Fibroblast of mammary gland (primary cell): Measurements from ENCODE around the gene FNDC5.

ENCODE experiments used
- DNase-seq: peaks from one replicate; pipeline ENCODE4 v3.0.0-alpha.2; 2010; ENCODE audit warnings: low read depth
- H3K4me3 ChIP-seq: 2 replicates; pipeline ENCODE4 v1.5.1; 2011; ENCODE audit warnings: low read depth, mild to moderate bottlenecking, low read length, moderate library complexity; ENCODE audit not compliant: control insufficient read depth
- TF ChIP-seq, protein P1 (sequence below): conservative IDR thresholded peaks from 2 replicates; pipeline ENCODE4 v1.5.1; 2011; ENCODE audit warnings: low read depth, low read length, inconsistent platforms; ENCODE audit not compliant: control insufficient read depth, insufficient read depth

FNDC5 gene

DNA sequence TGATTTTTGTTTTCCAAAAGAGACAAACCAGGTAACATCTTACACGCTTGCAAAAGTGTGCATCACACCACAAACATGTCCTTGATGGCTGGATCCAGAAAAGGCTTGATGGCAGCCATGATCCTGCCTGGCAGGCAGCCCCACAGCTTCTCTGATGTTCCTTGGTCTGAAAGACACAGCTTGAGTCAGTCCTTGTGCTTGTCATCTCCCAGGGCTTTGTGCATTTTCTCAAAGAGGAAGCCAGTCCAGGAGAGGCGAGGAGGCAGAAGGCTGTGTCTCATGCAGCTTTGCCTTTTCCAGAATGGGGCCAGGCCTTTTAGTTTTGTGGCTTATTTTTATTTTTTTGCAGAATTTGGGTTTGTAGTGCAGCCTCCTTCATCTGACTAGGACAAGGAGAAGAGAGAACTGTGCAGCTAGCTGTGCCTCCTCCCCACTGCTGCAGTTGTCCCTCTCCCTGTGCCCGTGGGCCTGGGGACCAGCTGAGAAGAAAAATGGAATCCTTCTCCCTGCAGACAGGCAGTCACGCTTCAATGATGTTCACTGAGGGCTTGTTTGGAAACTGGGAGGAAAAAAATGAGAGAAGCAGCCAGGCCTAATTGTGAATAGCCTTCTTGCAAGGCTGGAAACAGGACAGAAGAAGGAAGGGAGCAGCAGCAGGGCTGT is 7.4 kb downstream of the FNDC5 start:
- no peak overlapping the region for H3K4me3 ChIP-seq
- TF ChIP-seq, protein P1, sequence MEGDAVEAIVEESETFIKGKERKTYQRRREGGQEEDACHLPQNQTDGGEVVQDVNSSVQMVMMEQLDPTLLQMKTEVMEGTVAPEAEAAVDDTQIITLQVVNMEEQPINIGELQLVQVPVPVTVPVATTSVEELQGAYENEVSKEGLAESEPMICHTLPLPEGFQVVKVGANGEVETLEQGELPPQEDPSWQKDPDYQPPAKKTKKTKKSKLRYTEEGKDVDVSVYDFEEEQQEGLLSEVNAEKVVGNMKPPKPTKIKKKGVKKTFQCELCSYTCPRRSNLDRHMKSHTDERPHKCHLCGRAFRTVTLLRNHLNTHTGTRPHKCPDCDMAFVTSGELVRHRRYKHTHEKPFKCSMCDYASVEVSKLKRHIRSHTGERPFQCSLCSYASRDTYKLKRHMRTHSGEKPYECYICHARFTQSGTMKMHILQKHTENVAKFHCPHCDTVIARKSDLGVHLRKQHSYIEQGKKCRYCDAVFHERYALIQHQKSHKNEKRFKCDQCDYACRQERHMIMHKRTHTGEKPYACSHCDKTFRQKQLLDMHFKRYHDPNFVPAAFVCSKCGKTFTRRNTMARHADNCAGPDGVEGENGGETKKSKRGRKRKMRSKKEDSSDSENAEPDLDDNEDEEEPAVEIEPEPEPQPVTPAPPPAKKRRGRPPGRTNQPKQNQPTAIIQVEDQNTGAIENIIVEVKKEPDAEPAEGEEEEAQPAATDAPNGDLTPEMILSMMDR = no peak
- no peak for DNase-seq

DNA sequence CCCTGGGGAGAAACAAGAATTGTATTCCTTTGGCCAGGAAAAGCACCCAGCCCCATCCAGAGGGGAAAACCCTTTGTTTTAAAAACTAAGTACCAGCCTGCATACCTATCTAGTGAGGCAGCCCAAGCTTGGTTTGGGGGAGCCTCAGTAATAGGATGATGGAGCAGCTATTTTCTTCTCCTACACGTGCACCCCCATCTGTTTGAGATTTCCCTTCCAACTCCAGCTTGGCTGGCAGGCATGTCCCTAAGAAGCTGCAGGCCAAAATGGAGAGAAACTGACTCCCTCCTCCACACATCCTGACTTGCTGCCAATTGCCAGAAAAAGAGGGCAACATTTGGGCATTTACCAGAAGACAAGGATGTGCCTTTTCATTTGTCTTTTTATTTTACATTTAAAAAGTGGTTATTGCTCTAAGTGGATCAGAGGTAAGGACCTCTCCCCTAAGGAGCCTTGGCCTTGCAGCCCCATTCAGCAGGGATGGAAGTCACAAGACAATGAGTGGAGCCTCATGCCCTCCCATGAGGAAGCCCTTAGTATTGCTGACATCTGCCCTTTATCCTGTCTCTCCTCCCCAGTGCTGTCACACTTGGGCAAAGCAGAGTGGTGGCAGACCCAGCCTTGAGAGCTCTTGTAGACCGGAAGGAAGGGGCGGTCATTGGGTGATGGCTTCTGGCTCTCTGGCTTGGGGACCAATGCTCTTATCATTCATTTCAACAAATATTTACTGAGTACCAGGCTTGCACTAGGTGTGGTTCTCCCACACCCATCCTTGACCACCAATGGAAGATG is 8.6 kb downstream of the FNDC5 start:
- H3K4me3 ChIP-seq = no peak overlapping the region
- no peak for DNase-seq
- TF ChIP-seq, protein P1 = no peak

DNA sequence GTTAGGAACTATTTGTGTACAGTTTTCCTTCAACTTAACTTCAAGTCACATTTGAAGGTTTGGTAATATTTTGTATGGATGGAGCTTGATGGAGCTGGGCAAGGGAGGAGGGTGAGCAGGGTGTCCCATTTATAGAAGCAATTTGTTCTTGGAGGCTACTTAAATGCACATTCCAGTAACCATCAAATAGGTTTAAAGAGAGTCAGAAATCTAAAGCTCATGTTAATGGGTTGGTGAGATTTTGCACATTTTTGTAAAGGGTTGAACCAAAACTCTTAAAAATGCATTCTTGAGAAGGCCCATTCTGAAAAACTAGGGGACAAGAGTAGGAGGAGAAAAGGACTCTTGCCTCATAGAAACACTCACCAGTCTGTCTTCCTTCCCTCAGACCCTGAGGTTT is 10.1 kb downstream of the FNDC5 start:
- H3K4me3 ChIP-seq = no peak overlapping the region
- no peak for DNase-seq
- TF ChIP-seq, protein P1 = no peak

DNA sequence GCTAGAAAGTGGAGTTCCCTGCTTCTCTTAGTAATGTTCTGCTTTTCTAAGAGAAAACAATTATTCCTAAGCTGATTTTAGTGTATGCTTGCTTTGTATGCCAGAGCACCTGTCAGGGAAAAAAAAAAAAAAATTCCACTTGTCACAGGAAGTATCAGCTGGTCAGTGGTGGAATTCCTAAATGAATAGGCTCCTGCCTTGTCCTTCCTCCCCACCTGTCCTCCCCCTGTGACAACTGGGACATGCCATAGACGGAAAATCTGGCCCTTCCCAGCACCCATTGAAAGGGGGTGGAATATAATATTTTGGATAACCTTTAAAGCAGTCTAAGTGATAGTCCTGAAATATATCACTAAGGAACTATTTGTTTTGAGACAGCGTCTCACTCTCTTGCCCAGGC is 10.8 kb downstream of the FNDC5 start:
- TF ChIP-seq, protein P1 = no peak
- H3K4me3 ChIP-seq = no peak overlapping the region
- DNase-seq = no peak

- no peak for DNase-seq
- TF ChIP-seq, protein P1 = no peak
- no peak overlapping the region for H3K4me3 ChIP-seq
Observed at GRCh38 chr1:32858791-32859190, 11.9 kb downstream of the FNDC5 start.

GRCh38 chr1:32858136-32858535 is 12.6 kb downstream of the FNDC5 start:
- no peak for DNase-seq
- TF ChIP-seq, protein P1 = no peak
- H3K4me3 ChIP-seq = no peak overlapping the region
